KMS-11 (cell line): ENCODE results near the gene CLIC6.
"Not testable (repeated sequence)": the region's sequence is repeated elsewhere in the genome, so short reads cannot be mapped to it uniquely, and the experiment has no call there.

Experiments
- H2AFZ ChIP-seq: fragments of 200-600 bp; sonication (generic); 2 replicates; pipeline ENCODE4 v1.6.1; 2016; ENCODE audit warnings: antibody characterized with exemption, mixed run types, low read depth
- H3K27ac ChIP-seq: fragments of 200-600 bp; sonication (generic); 2 replicates; pipeline ENCODE4 v1.6.1; 2016; ENCODE audit warnings: mild to moderate bottlenecking, mixed run types
- H3K27me3 ChIP-seq: fragments of 200-600 bp; sonication (generic); 2 replicates; pipeline ENCODE4 v1.6.1; 2017; ENCODE audit warnings: mild to moderate bottlenecking, low read depth, mixed run types, moderate library complexity; ENCODE audit not compliant: insufficient read depth
- H3K36me3 ChIP-seq: fragments of 200-600 bp; sonication (generic); 2 replicates; pipeline ENCODE4 v1.6.1; 2017; ENCODE audit warnings: mild to moderate bottlenecking, mixed run types; ENCODE audit not compliant: insufficient read depth
- H3K4me1 ChIP-seq: fragments of 200-600 bp; sonication (generic); 2 replicates; pipeline ENCODE4 v1.6.1; 2016; ENCODE audit warnings: mild to moderate bottlenecking, low read depth, mixed run types; ENCODE audit not compliant: poor library complexity, severe bottlenecking
- H3K4me2 ChIP-seq: fragments of 200-600 bp; sonication (generic); 2 replicates; pipeline ENCODE4 v1.7.0; 2016; ENCODE audit warnings: mild to moderate bottlenecking, mixed run types
- H3K4me3 ChIP-seq: fragments of 200-600 bp; sonication (generic); IDR thresholded peaks from 2 replicates; pipeline ENCODE4 v1.6.1; 2017; ENCODE audit warnings: low read depth, low read length, mixed read lengths; ENCODE audit not compliant: insufficient read depth
- H3K79me2 ChIP-seq: fragments of 200-600 bp; sonication (generic); 2 replicates; pipeline ENCODE4 v1.6.1; 2016; ENCODE audit warnings: low read depth, mixed run types; ENCODE audit not compliant: insufficient read depth
- H3K9ac ChIP-seq: fragments of 200-600 bp; sonication (generic); 2 replicates; pipeline ENCODE4 v1.6.1; 2016; ENCODE audit warnings: mild to moderate bottlenecking, mixed run types
- H4K20me1 ChIP-seq: fragments of 200-600 bp; sonication (generic); 2 replicates; pipeline ENCODE4 v1.6.1; 2016; ENCODE audit warnings: mild to moderate bottlenecking, mixed run types; ENCODE audit not compliant: insufficient read depth
- TF ChIP-seq, protein P1 (sequence below): fragments of 200-600 bp; sonication (generic); conservative IDR thresholded peaks from 2 replicates; pipeline ENCODE4 v1.6.1; 2017; ENCODE audit warnings: low read depth, mild to moderate bottlenecking, antibody characterized with exemption, low read length, moderate library complexity, mixed read lengths

Gene CLIC6

DNA sequence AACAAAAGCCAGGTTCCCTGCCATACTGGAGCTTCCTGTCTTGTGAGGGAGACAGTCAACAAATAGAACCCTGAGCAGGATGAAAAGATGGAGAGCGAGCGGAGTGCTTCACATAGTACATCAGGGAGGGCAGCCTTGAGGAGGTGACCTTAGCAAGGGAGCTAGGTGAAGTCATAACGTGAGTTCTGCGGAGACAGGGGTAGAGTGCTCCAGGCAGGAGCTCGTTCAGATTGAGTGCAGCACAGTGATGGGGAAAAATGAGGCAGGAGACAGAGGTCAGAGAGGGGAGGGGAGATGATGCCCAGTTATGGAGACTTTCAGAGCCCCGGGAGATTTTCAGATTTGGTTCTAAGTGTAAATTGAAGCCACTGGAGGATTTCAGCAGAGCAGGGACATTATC, 15.3 kb upstream of the CLIC6 start:
- H3K9ac ChIP-seq: no peak overlapping the region
- H3K4me1 ChIP-seq: peaks cover 11% of the 10 kb centered on the region
- H3K4me3 ChIP-seq: no peak overlapping the region
- H3K36me3 ChIP-seq: no peaks in the 10 kb centered on the region
- no peak overlapping the region for H3K27ac ChIP-seq
- H4K20me1 ChIP-seq: no peaks in the 10 kb centered on the region
- TF ChIP-seq, protein P1, sequence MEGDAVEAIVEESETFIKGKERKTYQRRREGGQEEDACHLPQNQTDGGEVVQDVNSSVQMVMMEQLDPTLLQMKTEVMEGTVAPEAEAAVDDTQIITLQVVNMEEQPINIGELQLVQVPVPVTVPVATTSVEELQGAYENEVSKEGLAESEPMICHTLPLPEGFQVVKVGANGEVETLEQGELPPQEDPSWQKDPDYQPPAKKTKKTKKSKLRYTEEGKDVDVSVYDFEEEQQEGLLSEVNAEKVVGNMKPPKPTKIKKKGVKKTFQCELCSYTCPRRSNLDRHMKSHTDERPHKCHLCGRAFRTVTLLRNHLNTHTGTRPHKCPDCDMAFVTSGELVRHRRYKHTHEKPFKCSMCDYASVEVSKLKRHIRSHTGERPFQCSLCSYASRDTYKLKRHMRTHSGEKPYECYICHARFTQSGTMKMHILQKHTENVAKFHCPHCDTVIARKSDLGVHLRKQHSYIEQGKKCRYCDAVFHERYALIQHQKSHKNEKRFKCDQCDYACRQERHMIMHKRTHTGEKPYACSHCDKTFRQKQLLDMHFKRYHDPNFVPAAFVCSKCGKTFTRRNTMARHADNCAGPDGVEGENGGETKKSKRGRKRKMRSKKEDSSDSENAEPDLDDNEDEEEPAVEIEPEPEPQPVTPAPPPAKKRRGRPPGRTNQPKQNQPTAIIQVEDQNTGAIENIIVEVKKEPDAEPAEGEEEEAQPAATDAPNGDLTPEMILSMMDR: no peak
- no peak overlapping the region for H3K4me2 ChIP-seq
- no peaks in the 10 kb centered on the region for H3K79me2 ChIP-seq
- H3K27me3 ChIP-seq: no peaks in the 10 kb centered on the region
- no peak overlapping the region for H2AFZ ChIP-seq

GRCh38 chr21:34661848-34662247, 6.9 kb upstream of the CLIC6 start:
- Histone ChIP-seq H3K9ac (no peak overlapping the region), H3K27ac (no peak overlapping the region), H3K27me3 (no peaks in the 10 kb centered on the region), H3K79me2 (no peaks in the 10 kb centered on the region), H3K4me1 (no peaks in the 10 kb centered on the region), H4K20me1 (no peaks in the 10 kb centered on the region), H2AFZ (no peak overlapping the region), H3K4me3 (no peak overlapping the region), H3K36me3 (no peaks in the 10 kb centered on the region), H3K4me2 (no peak overlapping the region)
- TF ChIP-seq, protein P1: no peak

DNA sequence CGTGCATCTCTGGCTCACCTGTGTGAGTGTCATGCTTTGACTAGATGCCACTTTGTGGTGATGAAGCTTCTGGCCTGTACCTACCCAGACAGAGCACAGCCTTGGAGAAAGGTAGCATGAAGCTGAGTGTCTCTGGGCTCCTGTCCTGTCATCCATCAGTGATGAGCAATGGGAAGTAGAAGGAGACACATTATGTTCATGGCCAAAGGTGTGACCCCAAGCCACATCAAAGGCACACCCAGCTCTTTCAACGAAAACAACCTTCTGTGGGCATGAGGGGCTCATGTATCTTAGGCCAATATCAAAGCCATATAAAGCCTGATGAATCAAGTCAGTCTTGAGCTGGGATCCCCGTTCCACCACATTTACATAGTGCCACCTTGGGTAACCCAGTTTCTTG, 1.0 kb upstream of the CLIC6 start:
- TF ChIP-seq, protein P1: no peak

DNA sequence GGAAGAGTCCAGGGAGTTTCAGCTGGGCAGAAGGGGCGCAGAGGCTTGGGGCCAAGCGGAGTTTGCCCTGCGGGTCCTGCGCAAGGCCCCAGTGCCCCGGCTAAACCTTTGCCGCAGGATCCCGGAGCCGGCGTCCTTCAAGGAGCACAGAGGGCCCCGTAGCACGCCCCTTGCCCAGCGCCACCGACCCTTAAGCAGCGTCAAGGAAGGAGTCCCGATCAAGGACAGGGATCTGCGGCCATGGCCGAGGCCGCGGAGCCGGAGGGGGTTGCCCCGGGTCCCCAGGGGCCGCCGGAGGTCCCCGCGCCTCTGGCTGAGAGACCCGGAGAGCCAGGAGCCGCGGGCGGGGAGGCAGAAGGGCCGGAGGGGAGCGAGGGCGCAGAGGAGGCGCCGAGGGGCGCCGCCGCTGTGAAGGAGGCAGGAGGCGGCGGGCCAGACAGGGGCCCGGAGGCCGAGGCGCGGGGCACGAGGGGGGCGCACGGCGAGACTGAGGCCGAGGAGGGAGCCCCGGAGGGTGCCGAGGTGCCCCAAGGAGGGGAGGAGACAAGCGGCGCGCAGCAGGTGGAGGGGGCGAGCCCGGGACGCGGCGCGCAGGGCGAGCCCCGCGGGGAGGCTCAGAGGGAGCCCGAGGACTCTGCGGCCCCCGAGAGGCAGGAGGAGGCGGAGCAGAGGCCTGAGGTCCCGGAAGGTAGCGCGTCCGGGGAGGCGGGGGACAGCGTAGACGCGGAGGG, 520 bp downstream of the CLIC6 start:
- Histone ChIP-seq H3K4me2 (no peak overlapping the region), H3K79me2 (no peaks in the 10 kb centered on the region), H3K4me3 (no peak overlapping the region), H4K20me1 (no peaks in the 10 kb centered on the region), H3K36me3 (no peaks in the 10 kb centered on the region), H3K27me3 (no peaks in the 10 kb centered on the region), H3K9ac (no peak overlapping the region), H3K4me1 (no peaks in the 10 kb centered on the region), H3K27ac (no peak overlapping the region), H2AFZ (no peak overlapping the region)
- TF ChIP-seq, protein P1: no peak

More for the DNA sequence above, 1.0 kb upstream of the CLIC6 start:
- no peaks in the 10 kb centered on the region for H3K79me2 ChIP-seq
- no peaks in the 10 kb centered on the region for H4K20me1 ChIP-seq
- no peak overlapping the region for H3K9ac ChIP-seq
- no peak overlapping the region for H3K27ac ChIP-seq
- H2AFZ ChIP-seq: no peak overlapping the region
- H3K36me3 ChIP-seq: no peaks in the 10 kb centered on the region
- no peaks in the 10 kb centered on the region for H3K27me3 ChIP-seq
- H3K4me2 ChIP-seq: no peak overlapping the region
- no peaks in the 10 kb centered on the region for H3K4me1 ChIP-seq
- H3K4me3 ChIP-seq: no peak overlapping the region

DNA sequence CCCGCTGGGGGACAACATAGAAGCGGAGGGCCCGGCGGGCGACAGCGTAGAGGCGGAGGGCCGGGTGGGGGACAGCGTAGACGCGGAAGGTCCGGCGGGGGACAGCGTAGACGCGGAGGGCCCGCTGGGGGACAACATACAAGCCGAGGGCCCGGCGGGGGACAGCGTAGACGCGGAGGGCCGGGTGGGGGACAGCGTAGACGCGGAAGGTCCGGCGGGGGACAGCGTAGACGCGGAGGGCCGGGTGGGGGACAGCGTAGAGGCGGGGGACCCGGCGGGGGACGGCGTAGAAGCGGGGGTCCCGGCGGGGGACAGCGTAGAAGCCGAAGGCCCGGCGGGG, 1.1 kb downstream of the CLIC6 start:
- H3K36me3 ChIP-seq, H3K27ac ChIP-seq, H3K9ac ChIP-seq, H3K4me1 ChIP-seq, H3K4me2 ChIP-seq, H2AFZ ChIP-seq, H4K20me1 ChIP-seq, H3K4me3 ChIP-seq, H3K27me3 ChIP-seq, H3K79me2 ChIP-seq: not testable (repeated sequence)
